Measurements from ENCODE around the gene CAMTA1. TPM values are rescaled to one million over a fixed set of nuclear protein-coding genes. Genes with fewer than 3 reads are reported as not detected.

Gene CAMTA1
- total and polyA plus RNA-seq, 4 donors: 78.7 to 438 (median 173) TPM

- ATAC-seq (ENCODE audit: low FRiP score): no peak
- WGBS, 2 donors: 71 to 74% methylated on average over 5 of the region's 5 CpGs
These were observed 193.9 kb downstream of the CAMTA1 start for GRCh38 chr1:6979003-6979613.

DNA sequence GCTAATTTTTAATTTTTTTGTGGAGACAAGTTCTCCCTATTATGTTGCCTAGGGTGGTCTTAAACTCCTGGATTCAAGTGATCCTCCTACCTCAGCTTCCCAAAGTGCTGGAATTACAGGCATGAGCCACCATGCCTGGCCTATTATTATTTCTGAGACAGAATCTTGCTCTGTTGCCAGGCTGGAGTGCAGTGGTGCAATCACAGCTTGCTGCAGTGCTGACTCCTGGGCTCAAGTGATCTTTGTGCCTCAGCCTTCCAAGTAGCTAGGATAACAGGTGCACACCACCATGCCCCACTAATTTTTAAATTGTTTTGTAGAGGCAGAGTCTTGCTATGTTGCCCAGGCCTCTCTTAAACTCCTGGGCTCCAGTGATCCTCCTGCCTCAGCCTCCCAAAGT is 196.3 kb downstream of the CAMTA1 start:
- DNase-seq: no peak
- intact Hi-C loops (cut with DNase I): no loop called here
- H3K36me3 ChIP-seq (ENCODE audit: control insufficient read depth in 1 of 2, insufficient read depth in 2 of 2, low read length in 1 of 2): no peaks in the 10 kb centered on the region
- H3K9me3 ChIP-seq (ENCODE audit: control insufficient read depth, low read length): no peaks in the 10 kb centered on the region
- H3K4me1 ChIP-seq (ENCODE audit: control insufficient read depth in 1 of 2, insufficient read depth in 2 of 2, low read length in 2 of 2): no peaks in the 10 kb centered on the region
- H3K27ac ChIP-seq (ENCODE audit: low read depth in 1 of 2, low read length in 2 of 2): no peak overlapping the region
- no peak overlapping the region for H3K4me3 ChIP-seq (ENCODE audit: low read length in 2 of 2)
- no peaks in the 10 kb centered on the region for H3K27me3 ChIP-seq (ENCODE audit: control insufficient read depth in 1 of 2, insufficient read depth in 2 of 2, low read length in 1 of 2)
- ATAC-seq (ENCODE audit: low FRiP score): no peak

More at GRCh38 chr1:6979003-6979613, 193.9 kb downstream of the CAMTA1 start:
- H3K27ac ChIP-seq (ENCODE audit: low read depth in 1 of 2, low read length in 2 of 2): no peak overlapping the region
- no peaks in the 10 kb centered on the region for H3K36me3 ChIP-seq (ENCODE audit: control insufficient read depth in 1 of 2, insufficient read depth in 2 of 2, low read length in 1 of 2)
- H3K9me3 ChIP-seq (ENCODE audit: control insufficient read depth, low read length): no peaks in the 10 kb centered on the region
- no peak overlapping the region for H3K4me3 ChIP-seq (ENCODE audit: low read length in 2 of 2)
- no peaks in the 10 kb centered on the region for H3K27me3 ChIP-seq (ENCODE audit: control insufficient read depth in 1 of 2, insufficient read depth in 2 of 2, low read length in 1 of 2)
- DNase-seq: no peak
- no peaks in the 10 kb centered on the region for H3K4me1 ChIP-seq (ENCODE audit: control insufficient read depth in 1 of 2, insufficient read depth in 2 of 2, low read length in 2 of 2)
- intact Hi-C loops (cut with DNase I): no loop called here

DNA sequence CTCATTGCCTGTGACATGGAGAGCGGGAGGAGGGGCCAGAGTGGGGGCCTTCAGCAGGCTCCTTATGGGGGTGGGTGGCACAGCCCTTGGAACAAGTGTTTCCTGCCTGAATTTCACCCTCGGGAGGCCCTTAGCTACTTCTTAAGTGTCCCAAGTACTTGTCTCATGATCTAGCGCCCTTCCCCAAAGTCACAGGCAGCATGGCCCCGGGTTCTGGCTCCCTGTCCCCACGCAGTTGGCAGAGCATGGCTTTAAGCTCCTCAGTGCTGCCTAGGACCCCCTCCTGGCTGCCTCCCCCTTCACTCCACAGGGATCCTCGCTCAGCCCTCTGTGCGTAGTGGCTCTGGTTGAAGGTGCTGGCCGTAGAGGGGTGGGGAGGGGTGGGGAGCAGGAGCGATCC is 197.2 kb downstream of the CAMTA1 start:
- DNase-seq (no peak), ATAC-seq (ENCODE audit: low FRiP score) (no peak)
- Histone ChIP-seq H3K9me3 (ENCODE audit: control insufficient read depth, low read length) (no peaks in the 10 kb centered on the region), H3K4me3 (ENCODE audit: low read length in 2 of 2) (no peak overlapping the region), H3K4me1 (ENCODE audit: control insufficient read depth in 1 of 2, insufficient read depth in 2 of 2, low read length in 2 of 2) (no peaks in the 10 kb centered on the region), H3K27ac (ENCODE audit: low read depth in 1 of 2, low read length in 2 of 2) (no peak overlapping the region), H3K36me3 (ENCODE audit: control insufficient read depth in 1 of 2, insufficient read depth in 2 of 2, low read length in 1 of 2) (no peaks in the 10 kb centered on the region), H3K27me3 (ENCODE audit: control insufficient read depth in 1 of 2, insufficient read depth in 2 of 2, low read length in 1 of 2) (no peaks in the 10 kb centered on the region)
- intact Hi-C loops (cut with DNase I): no loop called here
- WGBS, 2 donors: 89 to 93% methylated on average over 7 to 9 of the region's 9 CpGs

DNA sequence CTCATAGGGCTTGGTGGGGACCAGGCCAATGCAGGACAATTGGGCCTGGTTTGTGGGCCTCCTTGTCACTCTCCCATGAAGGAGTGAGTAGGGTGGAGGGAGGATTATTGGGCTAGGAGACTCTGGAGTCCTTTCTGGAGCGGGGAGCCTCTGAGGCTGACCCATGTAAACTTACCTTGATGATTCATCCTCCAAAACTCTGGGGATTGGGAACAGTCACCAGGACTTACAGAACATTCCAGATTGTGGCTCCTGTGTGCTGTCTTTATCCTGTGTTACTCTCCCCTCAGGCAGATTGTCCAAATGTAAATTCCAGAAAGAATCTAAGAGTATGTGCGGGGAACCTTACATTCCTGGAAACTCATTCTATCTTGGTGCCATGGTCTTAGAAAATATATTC is 197.6 kb downstream of the CAMTA1 start:
- no peak overlapping the region for H3K27ac ChIP-seq (ENCODE audit: low read depth in 1 of 2, low read length in 2 of 2)

DNA sequence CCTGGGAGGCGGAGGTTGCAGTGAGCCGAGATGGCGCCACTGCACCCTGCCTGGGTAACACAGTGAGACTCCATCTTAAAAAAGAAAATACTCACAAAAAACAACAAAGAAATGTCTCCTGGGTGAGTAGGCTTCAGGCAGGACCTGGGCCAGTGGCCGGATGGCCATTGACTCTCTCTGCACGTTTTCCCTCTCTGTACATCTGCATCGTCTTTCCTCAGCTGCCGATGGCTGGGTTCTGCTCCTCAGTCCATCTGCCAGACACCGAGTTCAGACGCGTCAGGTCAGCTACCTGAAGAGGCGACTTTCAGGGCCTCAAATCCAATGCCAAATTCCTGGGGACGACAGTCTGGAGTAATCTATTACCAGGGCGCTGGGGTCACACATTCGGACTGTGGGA is 199.3 kb downstream of the CAMTA1 start:
- Histone ChIP-seq H3K4me3 (ENCODE audit: low read length in 2 of 2) (no peak overlapping the region), H3K9me3 (ENCODE audit: control insufficient read depth, low read length) (no peaks in the 10 kb centered on the region), H3K4me1 (ENCODE audit: control insufficient read depth in 1 of 2, insufficient read depth in 2 of 2, low read length in 2 of 2) (no peaks in the 10 kb centered on the region), H3K27me3 (ENCODE audit: control insufficient read depth in 1 of 2, insufficient read depth in 2 of 2, low read length in 1 of 2) (no peaks in the 10 kb centered on the region), H3K36me3 (ENCODE audit: control insufficient read depth in 1 of 2, insufficient read depth in 2 of 2, low read length in 1 of 2) (no peaks in the 10 kb centered on the region), H3K27ac (ENCODE audit: low read depth in 1 of 2, low read length in 2 of 2) (no peak overlapping the region)
- ATAC-seq (ENCODE audit: low FRiP score) (no peak), DNase-seq (peak in 1 of 2 donors; percentile 22)
- 72% methylated on average over 14 of the region's 14 CpGs for WGBS, 2 donors
- intact Hi-C loops (cut with DNase I): no loop called here

More for the DNA sequence above, 197.6 kb downstream of the CAMTA1 start:
- ATAC-seq (ENCODE audit: low FRiP score) (no peak), DNase-seq (no peak)
- intact Hi-C loops (cut with DNase I): no loop called here
- Histone ChIP-seq H3K4me1 (ENCODE audit: control insufficient read depth in 1 of 2, insufficient read depth in 2 of 2, low read length in 2 of 2) (no peaks in the 10 kb centered on the region), H3K36me3 (ENCODE audit: control insufficient read depth in 1 of 2, insufficient read depth in 2 of 2, low read length in 1 of 2) (no peaks in the 10 kb centered on the region), H3K27me3 (ENCODE audit: control insufficient read depth in 1 of 2, insufficient read depth in 2 of 2, low read length in 1 of 2) (no peaks in the 10 kb centered on the region), H3K9me3 (ENCODE audit: control insufficient read depth, low read length) (no peaks in the 10 kb centered on the region), H3K4me3 (ENCODE audit: low read length in 2 of 2) (no peak overlapping the region)
- 96 to 100% methylated on average over 2 of the region's 2 CpGs for WGBS, 2 donors

DNA sequence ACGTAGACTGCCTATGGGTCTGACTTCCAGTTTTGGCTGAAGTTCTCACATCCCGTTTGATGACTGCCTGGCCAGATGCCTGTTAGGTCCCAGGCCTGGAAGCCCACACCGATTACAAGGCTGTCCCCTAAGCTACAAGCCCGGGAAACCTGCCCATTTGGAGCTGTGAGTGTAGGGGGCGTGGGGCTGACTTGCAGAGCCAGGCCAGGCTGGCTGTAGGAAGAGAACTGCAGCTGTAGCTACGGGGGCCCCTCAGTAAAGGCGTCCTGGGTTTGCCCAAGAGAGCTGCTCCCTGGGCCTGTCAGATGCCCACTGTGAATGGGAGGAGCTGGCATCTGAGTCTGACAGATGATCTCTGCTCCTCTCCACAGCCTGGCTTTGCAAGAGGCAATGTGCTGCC is 199.7 kb downstream of the CAMTA1 start:
- Histone ChIP-seq H3K27ac (ENCODE audit: low read depth in 1 of 2, low read length in 2 of 2) (no peak overlapping the region), H3K9me3 (ENCODE audit: control insufficient read depth, low read length) (peaks cover 3% of the 10 kb centered on the region), H3K4me3 (ENCODE audit: low read length in 2 of 2) (no peak overlapping the region), H3K27me3 (ENCODE audit: control insufficient read depth in 1 of 2, insufficient read depth in 2 of 2, low read length in 1 of 2) (no peaks in the 10 kb centered on the region), H3K36me3 (ENCODE audit: control insufficient read depth in 1 of 2, insufficient read depth in 2 of 2, low read length in 1 of 2) (no peaks in the 10 kb centered on the region), H3K4me1 (ENCODE audit: control insufficient read depth in 1 of 2, insufficient read depth in 2 of 2, low read length in 2 of 2) (no peaks in the 10 kb centered on the region)
- 7 to 8% methylated on average over 7 of the region's 7 CpGs for WGBS, 2 donors
- intact Hi-C loops (cut with DNase I): no loop called here
- ATAC-seq (ENCODE audit: low FRiP score): no peak
- DNase-seq: peak in 1 of 2 donors; percentile 24

GRCh38 chr1:6985549-6986276 is 200.5 kb downstream of the CAMTA1 start:
- ATAC-seq (ENCODE audit: low FRiP score): no peak
- WGBS, 2 donors: 71 to 73% methylated on average over 17 of the region's 17 CpGs
- no peaks in the 10 kb centered on the region for H3K4me1 ChIP-seq (ENCODE audit: control insufficient read depth in 1 of 2, insufficient read depth in 2 of 2, low read length in 2 of 2)

GRCh38 chr1:6986281-6986680 is 201.0 kb downstream of the CAMTA1 start:
- Histone ChIP-seq H3K27ac (ENCODE audit: low read depth in 1 of 2, low read length in 2 of 2) (no peak overlapping the region), H3K4me1 (ENCODE audit: control insufficient read depth in 1 of 2, insufficient read depth in 2 of 2, low read length in 2 of 2) (no peaks in the 10 kb centered on the region), H3K4me3 (ENCODE audit: low read length in 2 of 2) (no peak overlapping the region), H3K9me3 (ENCODE audit: control insufficient read depth, low read length) (peaks cover 3% of the 10 kb centered on the region), H3K36me3 (ENCODE audit: control insufficient read depth in 1 of 2, insufficient read depth in 2 of 2, low read length in 1 of 2) (no peaks in the 10 kb centered on the region), H3K27me3 (ENCODE audit: control insufficient read depth in 1 of 2, insufficient read depth in 2 of 2, low read length in 1 of 2) (no peaks in the 10 kb centered on the region)
- DNase-seq: peak in 1 of 2 donors; percentile 3
- ATAC-seq (ENCODE audit: low FRiP score): no peak
- 92 to 93% methylated on average over 8 of the region's 8 CpGs for WGBS, 2 donors
- intact Hi-C loops (cut with DNase I): no loop called here

More at GRCh38 chr1:6985549-6986276, 200.5 kb downstream of the CAMTA1 start:
- H3K36me3 ChIP-seq (ENCODE audit: control insufficient read depth in 1 of 2, insufficient read depth in 2 of 2, low read length in 1 of 2): no peaks in the 10 kb centered on the region
- peaks cover 3% of the 10 kb centered on the region for H3K9me3 ChIP-seq (ENCODE audit: control insufficient read depth, low read length)
- no peaks in the 10 kb centered on the region for H3K27me3 ChIP-seq (ENCODE audit: control insufficient read depth in 1 of 2, insufficient read depth in 2 of 2, low read length in 1 of 2)
- H3K27ac ChIP-seq (ENCODE audit: low read depth in 1 of 2, low read length in 2 of 2): no peak overlapping the region
- intact Hi-C loops (cut with DNase I): no loop called here
- DNase-seq: peak in 1 of 2 donors; percentile 13
- no peak overlapping the region for H3K4me3 ChIP-seq (ENCODE audit: low read length in 2 of 2)

GRCh38 chr1:6987940-6988339 is 202.7 kb downstream of the CAMTA1 start:
- DNase-seq: peak in 1 of 2 donors; percentile 18
- no peak for ATAC-seq (ENCODE audit: low FRiP score)
- 87 to 90% methylated on average over 9 of the region's 9 CpGs for WGBS, 2 donors
- H3K9me3 ChIP-seq (ENCODE audit: control insufficient read depth, low read length): peaks cover 3% of the 10 kb centered on the region
- H3K4me3 ChIP-seq (ENCODE audit: low read length in 2 of 2): no peak overlapping the region
- no peaks in the 10 kb centered on the region for H3K27me3 ChIP-seq (ENCODE audit: control insufficient read depth in 1 of 2, insufficient read depth in 2 of 2, low read length in 1 of 2)
- intact Hi-C loops (cut with DNase I): no loop called here
- no peaks in the 10 kb centered on the region for H3K4me1 ChIP-seq (ENCODE audit: control insufficient read depth in 1 of 2, insufficient read depth in 2 of 2, low read length in 2 of 2)
- H3K36me3 ChIP-seq (ENCODE audit: control insufficient read depth in 1 of 2, insufficient read depth in 2 of 2, low read length in 1 of 2): no peaks in the 10 kb centered on the region
- no peak overlapping the region for H3K27ac ChIP-seq (ENCODE audit: low read depth in 1 of 2, low read length in 2 of 2)
